Dendritic cell treated with granulocyte-macrophage colony-stimulating factor and Interleukin-4, amounts not matched to agents 40 ng/mL and 50 ng/mL, for 4 days (primary cell): ENCODE results near the gene SIT1.

Source experiments
- H3K27ac Mint-ChIP-seq: one replicate; pipeline ENCODE4 v1.8.0; 2022; ENCODE audit warnings: mild to moderate bottlenecking, mixed read lengths
- H3K27me3 Mint-ChIP-seq: one replicate; pipeline ENCODE4 v1.8.0; 2022; ENCODE audit warnings: mild to moderate bottlenecking, mixed read lengths
- H3K36me3 Mint-ChIP-seq: one replicate; pipeline ENCODE4 v1.8.0; 2022; ENCODE audit warnings: low read depth, mixed read lengths
- H3K4me1 Mint-ChIP-seq: one replicate; pipeline ENCODE4 v1.8.0; 2022; ENCODE audit warnings: low read depth, mixed read lengths
- H3K4me3 Mint-ChIP-seq: one replicate; pipeline ENCODE4 v1.8.0; 2022; ENCODE audit warnings: mild to moderate bottlenecking, moderate library complexity, mixed read lengths
- H3K9me3 Mint-ChIP-seq: one replicate; pipeline ENCODE4 v1.8.0; 2022; ENCODE audit warnings: mixed read lengths
- intact Hi-C: fragments of 100-400 bp; cut with micrococcal nuclease; formaldehyde crosslinking; loops from one replicate; pipeline ENCODE4 v1.15.0; 2022

SIT1 gene

GRCh38 chr9:35606138-35606504, 44.6 kb downstream of the SIT1 start:
- Mint-ChIP-seq H3K36me3 (peaks cover 49% of the 10 kb centered on the region), H3K9me3 (no peaks in the 10 kb centered on the region), H3K4me1 (peaks cover 42% of the 10 kb centered on the region)

DNA sequence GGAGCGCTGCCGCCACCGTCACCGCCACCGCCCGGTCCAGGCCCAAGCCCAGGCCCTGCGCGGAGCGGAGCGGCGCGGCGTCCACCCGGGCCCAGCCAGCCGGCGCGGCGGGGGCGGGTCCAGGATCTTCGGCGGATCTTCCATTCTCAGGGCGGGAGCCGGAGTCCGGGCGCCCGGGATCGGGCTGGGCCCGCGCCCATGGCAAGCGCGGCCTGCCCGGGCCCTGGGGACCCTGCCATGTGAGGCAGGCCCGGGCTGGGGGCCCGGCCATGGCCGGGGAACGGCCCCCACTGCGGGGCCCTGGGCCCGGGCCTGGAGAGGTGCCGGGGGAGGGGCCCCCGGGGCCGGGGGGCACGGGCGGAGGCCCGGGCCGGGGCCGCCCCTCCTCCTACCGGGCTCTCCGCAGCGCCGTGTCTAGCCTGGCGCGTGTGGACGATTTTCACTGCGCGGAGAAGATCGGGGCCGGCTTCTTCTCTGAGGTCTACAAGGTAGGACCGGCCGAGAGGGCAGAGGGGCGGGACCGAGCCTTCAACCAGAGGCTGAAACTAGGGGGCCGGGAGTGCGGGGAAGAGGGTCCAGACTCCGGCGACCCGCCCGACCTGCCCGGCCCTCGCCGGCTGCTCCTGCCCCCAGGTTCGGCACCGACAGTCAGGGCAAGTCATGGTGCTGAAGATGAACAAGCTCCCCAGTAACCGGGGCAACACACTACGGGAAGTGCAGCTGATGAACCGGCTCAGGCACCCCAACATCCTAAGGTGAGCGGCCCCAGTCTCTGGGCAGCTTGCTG, 45.2 kb downstream of the SIT1 start:
- Mint-ChIP-seq H3K27me3 (no peaks in the 10 kb centered on the region), H3K36me3 (peaks cover 47% of the 10 kb centered on the region), H3K4me3 (peak overlapping the region; percentile 78), H3K9me3 (no peaks in the 10 kb centered on the region), H3K4me1 (peaks cover 42% of the 10 kb centered on the region), H3K27ac (peak overlapping the region; percentile 28)
- intact Hi-C loops = loop anchor here (2.0 kb wide), 1 partner anchor 53 kb away; the partner anchor contains the start of genes CCDC107 and RMRP

More at GRCh38 chr9:35606138-35606504, 44.6 kb downstream of the SIT1 start:
- Mint-ChIP-seq H3K4me3 (peak overlapping the region; percentile 78), H3K27me3 (no peaks in the 10 kb centered on the region), H3K27ac (peak overlapping the region; percentile 28)
- intact Hi-C loops = no loop called here

DNA sequence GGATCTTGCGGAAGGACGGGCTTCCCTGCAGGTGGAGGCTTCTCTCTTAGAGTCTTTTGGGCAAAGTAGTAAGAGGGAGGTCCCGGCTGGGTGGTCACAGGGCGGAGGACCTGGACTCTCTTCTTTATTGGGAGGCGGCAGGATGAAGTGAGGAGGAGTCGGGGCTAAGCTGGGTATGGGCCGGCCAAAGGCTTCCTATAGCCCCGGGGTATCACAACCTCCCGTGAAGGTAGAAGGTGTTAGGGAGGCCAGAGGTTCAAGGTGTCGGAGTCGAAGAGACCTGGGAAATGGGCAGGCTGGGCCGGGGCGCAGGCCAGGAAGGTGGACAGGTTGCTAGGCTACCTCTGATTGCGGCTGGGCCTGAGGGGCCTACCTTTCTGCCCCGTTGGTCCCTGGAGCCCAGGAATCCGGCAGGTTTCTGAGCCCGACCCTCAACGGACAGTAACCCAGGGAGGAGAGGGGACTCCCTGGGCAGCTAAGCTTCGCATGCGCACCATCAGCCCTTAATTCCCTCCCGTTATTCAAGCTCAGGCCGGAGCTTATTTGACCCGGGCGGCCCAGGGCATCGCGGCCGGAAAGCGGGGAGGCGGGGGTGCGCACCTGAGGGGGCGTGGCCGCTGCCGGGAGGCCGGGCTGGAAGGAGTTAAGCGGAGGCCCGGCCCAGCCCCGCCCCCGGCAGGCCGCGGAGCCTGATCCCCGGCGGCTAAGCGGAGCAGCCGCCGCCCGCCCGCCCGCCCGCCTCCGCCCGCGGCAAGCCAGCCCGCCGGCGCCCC, 46.0 kb downstream of the SIT1 start, which contains the start of gene TESK1:
TSS of gene TESK1 (plus strand) at position 685 of the 773 bp plus-strand sequence. CDS start 358 bp downstream, outside the sequence.
- Mint-ChIP-seq H3K27me3 (no peaks in the 10 kb centered on the region), H3K36me3 (peaks cover 39% of the 10 kb centered on the region), H3K4me1 (peaks cover 50% of the 10 kb centered on the region), H3K27ac (peak within 1 kb of the TSS; percentile 94), H3K4me3 (peak within 1 kb of the TSS; percentile 96), H3K9me3 (no peaks in the 10 kb centered on the region)
- intact Hi-C loops = loop anchor here (1.0 to 2.0 kb wide), 3 partner anchors 42 to 128 kb away; partner anchors contain the start of genes CCDC107, CREB3, RMRP and TLN1

GRCh38 chr9:35603986-35604577, 46.6 kb downstream of the SIT1 start:
- no peaks in the 10 kb centered on the region for H3K9me3 Mint-ChIP-seq
- peaks cover 33% of the 10 kb centered on the region for H3K36me3 Mint-ChIP-seq
- peak overlapping the region; percentile 96 for H3K4me3 Mint-ChIP-seq
- H3K27ac Mint-ChIP-seq = peak overlapping the region; percentile 94
- no peaks in the 10 kb centered on the region for H3K27me3 Mint-ChIP-seq
- peaks cover 56% of the 10 kb centered on the region for H3K4me1 Mint-ChIP-seq
- intact Hi-C loops = loop anchor here (1.0 to 2.0 kb wide), 3 partner anchors 42 to 128 kb away; partner anchors contain the start of genes CCDC107, CREB3, RMRP and TLN1

GRCh38 chr9:35603506-35603985, 47.2 kb downstream of the SIT1 start:
- Mint-ChIP-seq H3K36me3 (peaks cover 27% of the 10 kb centered on the region), H3K9me3 (no peaks in the 10 kb centered on the region), H3K4me1 (peaks cover 56% of the 10 kb centered on the region), H3K27ac (peak overlapping the region; percentile 94), H3K4me3 (peak overlapping the region; percentile 96), H3K27me3 (no peaks in the 10 kb centered on the region)
- intact Hi-C loops = no loop called here

DNA sequence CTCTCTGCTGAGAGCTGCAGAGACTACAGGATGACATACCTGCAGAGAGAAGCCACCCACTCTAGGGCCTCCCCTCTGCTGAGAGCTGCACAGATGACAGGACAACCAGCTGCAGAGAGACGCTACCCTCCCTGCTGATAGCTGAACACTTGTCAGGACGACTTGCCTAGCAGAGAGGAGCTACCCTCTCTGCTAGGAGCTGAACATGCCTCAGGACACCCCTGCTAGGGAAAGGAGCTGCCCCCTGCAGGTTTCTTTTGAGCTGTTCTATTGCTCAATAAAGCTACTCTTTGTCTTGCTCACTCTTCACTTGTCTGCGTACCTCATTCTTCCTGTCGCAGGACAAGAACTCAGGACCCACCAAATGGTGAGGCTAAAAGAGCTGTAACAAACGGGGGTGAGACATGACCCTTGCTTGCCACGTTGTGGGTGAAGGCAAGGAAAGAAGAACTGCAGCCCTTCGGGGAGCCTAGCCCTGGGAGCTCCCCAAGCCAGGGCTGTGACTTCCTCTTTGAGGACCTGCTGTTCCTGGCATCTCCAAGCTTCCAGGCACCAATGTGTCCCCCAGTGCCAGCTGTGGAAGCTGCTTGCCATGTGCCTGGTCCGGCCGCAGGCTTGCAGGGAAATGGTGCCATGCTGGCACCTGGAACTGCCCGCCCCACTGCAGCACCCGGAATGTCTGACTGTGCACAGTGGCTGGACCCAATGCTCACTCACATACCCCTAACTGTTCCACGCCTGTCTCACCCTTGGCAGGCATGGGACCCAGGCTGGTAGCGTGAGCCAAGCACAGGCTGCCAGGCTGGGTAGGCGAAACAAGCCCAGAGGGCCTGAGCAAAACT, 50.7 kb downstream of the SIT1 start:
- Mint-ChIP-seq H3K4me1 (peaks cover 37% of the 10 kb centered on the region), H3K36me3 (peaks cover 7% of the 10 kb centered on the region), H3K4me3 (no peak overlapping the region), H3K27ac (no peak overlapping the region), H3K9me3 (peaks cover under 1% of the 10 kb centered on the region), H3K27me3 (no peaks in the 10 kb centered on the region)
- intact Hi-C loops = no loop called here
